ENCODE data around the gene FBXL19.

GRCh38 chr16:30957456-30958174 is 34.2 kb downstream of the FBXL19 start, which contains the start of gene SETD1A:
- TF ChIP-seq, protein P1, sequence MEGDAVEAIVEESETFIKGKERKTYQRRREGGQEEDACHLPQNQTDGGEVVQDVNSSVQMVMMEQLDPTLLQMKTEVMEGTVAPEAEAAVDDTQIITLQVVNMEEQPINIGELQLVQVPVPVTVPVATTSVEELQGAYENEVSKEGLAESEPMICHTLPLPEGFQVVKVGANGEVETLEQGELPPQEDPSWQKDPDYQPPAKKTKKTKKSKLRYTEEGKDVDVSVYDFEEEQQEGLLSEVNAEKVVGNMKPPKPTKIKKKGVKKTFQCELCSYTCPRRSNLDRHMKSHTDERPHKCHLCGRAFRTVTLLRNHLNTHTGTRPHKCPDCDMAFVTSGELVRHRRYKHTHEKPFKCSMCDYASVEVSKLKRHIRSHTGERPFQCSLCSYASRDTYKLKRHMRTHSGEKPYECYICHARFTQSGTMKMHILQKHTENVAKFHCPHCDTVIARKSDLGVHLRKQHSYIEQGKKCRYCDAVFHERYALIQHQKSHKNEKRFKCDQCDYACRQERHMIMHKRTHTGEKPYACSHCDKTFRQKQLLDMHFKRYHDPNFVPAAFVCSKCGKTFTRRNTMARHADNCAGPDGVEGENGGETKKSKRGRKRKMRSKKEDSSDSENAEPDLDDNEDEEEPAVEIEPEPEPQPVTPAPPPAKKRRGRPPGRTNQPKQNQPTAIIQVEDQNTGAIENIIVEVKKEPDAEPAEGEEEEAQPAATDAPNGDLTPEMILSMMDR (conservative IDR thresholded peaks at IDR 0.05; ENCODE audit: low read length) = no peak
- no peak for TF ChIP-seq EZH2phosphoT487 (IDR thresholded peaks at IDR 0.05; ENCODE audit: borderline replicate concordance, low read depth, low read length)

All from OCI-LY7 (cell line).